Body of pancreas (tissue), 4 donors: Measurements from ENCODE around the gene MPST. TPM values are rescaled to one million over a fixed set of nuclear protein-coding genes. Genes with fewer than 3 reads are reported as not detected.

Source experiments
- ATAC-seq: fragments of 150-250 bp; one replicate; pipeline ENCODE4 v1.9.1; 2016
- DNase-seq, 4 donors: peaks; one replicate each; pipeline ENCODE4 v3.0.0-alpha.2; 2019
- H3K27ac ChIP-seq, 4 donors: fragments of 200-600 bp; sonication (generic); 1 replicate in 3 of 4; 2 replicates in 1 of 4; pipeline versions ENCODE4 v1.5.1 to v1.6.1; 2016 to 2019; ENCODE audit warnings: mild to moderate bottlenecking in 1 of 4, mixed read lengths in 1 of 4, moderate library complexity in 1 of 4
- H3K27me3 ChIP-seq, 2 donors: fragments of 200-600 bp; sonication (generic); one replicate each; pipeline ENCODE4 v1.6.0; 2016; ENCODE audit warnings: mild to moderate bottlenecking in 1 of 2
- H3K36me3 ChIP-seq, 2 donors: fragments of 200-600 bp; sonication (generic); replicated peaks in 1 of 2; 2 replicates each; pipeline ENCODE4 v1.5.1; 2016; ENCODE audit warnings: low read depth in 2 of 2; ENCODE audit not compliant: insufficient read depth in 1 of 2
- H3K4me1 ChIP-seq: fragments of 200-600 bp; sonication (generic); one replicate; pipeline ENCODE4 v1.6.0; 2016
- H3K4me3 ChIP-seq, 2 donors: fragments of 200-600 bp; sonication (generic); 1 replicate in 1 of 2; 2 replicates in 1 of 2; pipeline ENCODE4 v1.5.1; 2016 to 2019
- H3K9me3 ChIP-seq, 3 donors: fragments of 200-600 bp; sonication (generic); 1 replicate in 2 of 3; 2 replicates in 1 of 3; pipeline ENCODE4 v1.5.1; 2016
- CTCF ChIP-seq, 7 experiments: fragments of 450-650 bp in 4 of 7; fragments of 200-600 bp in 3 of 7; sonication (generic) in 3 of 7; IDR thresholded peaks; one replicate each; pipeline ENCODE4 v1.5.1; 2016 to 2019; ENCODE audit warnings: antibody characterized with exemption in 7 of 7
- POLR2A ChIP-seq, 3 donors: fragments of 450-650 bp; IDR thresholded peaks; one replicate each; pipeline ENCODE4 v1.6.1; 2016; ENCODE audit warnings: antibody characterized with exemption in 3 of 3, mild to moderate bottlenecking in 2 of 3
- WGBS, 2 donors: methylation state at CpG; one replicate each; pipeline ENCODE4 v1.1.5; 2017; 5-methylcytosine and 5-hydroxymethylcytosine counted together
- intact Hi-C: fragments of 100-400 bp; cut with DNase I; formaldehyde crosslinking; loops from one replicate; pipeline ENCODE4 v1.15.1; 2023
- total RNA-seq, 2 donors: library from RNA; depleted of rRNA; stranded (reverse); fragments of >200 nt; gene quantifications; one replicate each; pipeline ENCODE4 v1.1.0, GENCODE V29; 2016

MPST gene
- 100 to 1,000 TPM; 173 TPM for total RNA-seq

GRCh38 chr22:37019309-37020191 is at the start of gene MPST, which contains the start of gene TST:
Gene MPST (plus strand): TSS chr22:37019742. CDS start chr22:37019837, 95 bp downstream.
Gene TST (minus strand): TSS chr22:37019447. CDS start chr22:37018732, 715 bp downstream.
- Histone ChIP-seq H3K27ac (peak within 1 kb of the TSS; percentile 93 to 96 (median 94)), H3K4me3 (peak within 1 kb of the TSS; percentile 84 to 97), H3K27me3 (no peaks in the 10 kb centered on the region), H3K36me3 (no peaks in the 10 kb centered on the region), H3K9me3 (no peaks in the 10 kb centered on the region), H3K4me1 (peaks cover 80% of the 10 kb centered on the region)
- intact Hi-C loops: no loop called here
- peak; percentile 91 for ATAC-seq
- 0 to 1% methylated on average over 34 to 51 of the region's 107 CpGs for WGBS, 2 donors
- peak; percentile 85 to 88 (median 86) for DNase-seq
- peak in 6 of 7 experiments; percentile 23 to 82 (median 33) for TF ChIP-seq CTCF (IDR thresholded peaks at IDR 0.05)
- peak; percentile 73 to 79 (median 75) for TF ChIP-seq POLR2A (IDR thresholded peaks at IDR 0.05)

GRCh38 chr22:36971341-36972125 is 48.0 kb upstream of the MPST start:
- DNase-seq (peak in 1 of 4 donors; percentile 8), ATAC-seq (no peak)
- H3K27me3 ChIP-seq: no peaks in the 10 kb centered on the region
- H3K4me1 ChIP-seq: no peaks in the 10 kb centered on the region
- H3K27ac ChIP-seq: no peak overlapping the region
- no peak overlapping the region for H3K4me3 ChIP-seq
- no peaks in the 10 kb centered on the region for H3K9me3 ChIP-seq
- no peaks in the 10 kb centered on the region for H3K36me3 ChIP-seq
- TF ChIP-seq POLR2A (IDR thresholded peaks at IDR 0.05) (no peak), CTCF (IDR thresholded peaks at IDR 0.05) (no peak)
- 50 to 79% methylated on average over 19 of the region's 19 CpGs for WGBS, 2 donors
- intact Hi-C loops: no loop called here

GRCh38 chr22:36976606-36977005 is 42.9 kb upstream of the MPST start:
- H3K9me3 ChIP-seq: no peaks in the 10 kb centered on the region
- no peaks in the 10 kb centered on the region for H3K36me3 ChIP-seq
- DNase-seq (no peak), ATAC-seq (no peak)
- H3K27ac ChIP-seq: no peak overlapping the region
- H3K4me3 ChIP-seq: no peak overlapping the region
- WGBS, 2 donors: 88 to 92% methylated on average over 4 of the region's 4 CpGs
- H3K4me1 ChIP-seq: peaks cover 6% of the 10 kb centered on the region
- no peaks in the 10 kb centered on the region for H3K27me3 ChIP-seq
- intact Hi-C loops: loop anchor here (5.0 kb wide), 1 partner anchor 104 kb away; no protein-coding TSS in a partner anchor
- TF ChIP-seq POLR2A (IDR thresholded peaks at IDR 0.05) (no peak), CTCF (IDR thresholded peaks at IDR 0.05) (no peak)

GRCh38 chr22:36977401-36977861 is 42.1 kb upstream of the MPST start:
- intact Hi-C loops: loop anchor here (5.0 kb wide), 1 partner anchor 105 kb away; no protein-coding TSS in a partner anchor

More at GRCh38 chr22:36977401-36977861, 42.1 kb upstream of the MPST start:
- Histone ChIP-seq H3K4me1 (peaks cover 6% of the 10 kb centered on the region), H3K9me3 (no peaks in the 10 kb centered on the region), H3K27me3 (no peaks in the 10 kb centered on the region), H3K27ac (peak overlapping the region in 1 of 4 donors; percentile 53), H3K36me3 (no peaks in the 10 kb centered on the region), H3K4me3 (no peak overlapping the region)
- DNase-seq: peak; percentile 59 to 81 (median 64)
- WGBS, 2 donors: 12 to 16% methylated on average over 12 to 13 of the region's 13 CpGs
- ATAC-seq: peak; percentile 60
- TF ChIP-seq POLR2A (IDR thresholded peaks at IDR 0.05) (no peak), CTCF (IDR thresholded peaks at IDR 0.05) (peak in 4 of 7 experiments; percentile 22 to 46 (median 36))
